Aorta (tissue), 5 donors: ENCODE data around the gene MINDY4. TPM values are rescaled to one million over a fixed set of nuclear protein-coding genes. Genes with fewer than 3 reads are reported as not detected.

Source experiments
- ATAC-seq: fragments of 200-7000 bp; cut with Tn5 transposase; one replicate; pipeline ENCODE4 v1.9.1; 2022; ENCODE audit warnings: moderate library complexity; ENCODE audit not compliant: low FRiP score
- DNase-seq, 2 donors: peaks; one replicate each; pipeline ENCODE4 v3.0.0-alpha.2; 2020
- H3K27ac ChIP-seq, 2 donors: one replicate each; pipeline ENCODE4 v1.5.1; 2013; ENCODE audit warnings: low read length in 2 of 2, mild to moderate bottlenecking in 2 of 2, moderate library complexity in 2 of 2, control low read depth in 1 of 2, inconsistent platforms in 1 of 2, low read depth in 1 of 2
- H3K27me3 ChIP-seq, 2 donors: one replicate each; pipeline ENCODE4 v1.6.1; 2013; ENCODE audit warnings: control low read depth in 1 of 2, low read length in 1 of 2, mild to moderate bottlenecking in 1 of 2, moderate library complexity in 1 of 2; ENCODE audit not compliant: insufficient read depth in 2 of 2, control insufficient read depth in 1 of 2
- H3K36me3 ChIP-seq, 2 donors: one replicate each; pipeline ENCODE4 v1.6.1; 2013; ENCODE audit warnings: control low read depth in 1 of 2, low read length in 1 of 2, mild to moderate bottlenecking in 1 of 2; ENCODE audit not compliant: insufficient read depth in 2 of 2, control insufficient read depth in 1 of 2
- H3K4me1 ChIP-seq, 2 donors: one replicate each; pipeline ENCODE4 v1.6.1; 2013; ENCODE audit warnings: low read length in 2 of 2, control low read depth in 1 of 2, mild to moderate bottlenecking in 1 of 2, moderate library complexity in 1 of 2; ENCODE audit not compliant: insufficient read depth in 2 of 2, control insufficient read depth in 1 of 2
- H3K4me3 ChIP-seq, 2 donors: one replicate each; pipeline ENCODE4 v1.5.1; 2013; ENCODE audit warnings: low read length in 2 of 2, control low read depth in 1 of 2, mild to moderate bottlenecking in 1 of 2
- H3K9me3 ChIP-seq: one replicate; pipeline ENCODE4 v1.6.1; 2013; ENCODE audit warnings: mild to moderate bottlenecking, low read length; ENCODE audit not compliant: control insufficient read depth
- WGBS, 2 donors: extraction: QIAGEN DNeasy Blood & Tissue Kit; methylation state at CpG; one replicate each; pipeline ENCODE4 v1.1.7; 2013; 5-methylcytosine and 5-hydroxymethylcytosine counted together
- intact Hi-C, 2 donors: fragments of 100-400 bp; cut with DNase I; formaldehyde crosslinking; loops; one replicate each; pipeline versions ENCODE4 v1.14.2 to v1.15.0; 2022
- polyA plus RNA-seq, 2 donors: library from polyadenylated mRNA; stranded (reverse); fragments of 200-250 nt; gene quantifications; one replicate each; pipeline ENCODE4 v1.2.3, GENCODE V29; 2013
- total RNA-seq, 2 donors: library from RNA; stranded (reverse); fragmentation: NEBNext Ultra II Directional; extraction: Animal tissue kit (Norgen Biotek cat#: 25700); gene quantifications; one replicate each; pipeline ENCODE4 v1.2.1, GENCODE V29; 2021
- donor health status: healthy with polysubstance abuse.
- donor health status: Bipolar disorder and iron deficiency.
- donor health status: DM: no; HTN: no; CAD: no.
- donor health status: DM: no; HTN: no; CAD: no.
- donor health status: DM: yes; HTN: yes; CAD: no.

MINDY4 gene
- total and polyA plus RNA-seq, 4 donors = 3.1 to 26.1 (median 21.2) TPM

DNA sequence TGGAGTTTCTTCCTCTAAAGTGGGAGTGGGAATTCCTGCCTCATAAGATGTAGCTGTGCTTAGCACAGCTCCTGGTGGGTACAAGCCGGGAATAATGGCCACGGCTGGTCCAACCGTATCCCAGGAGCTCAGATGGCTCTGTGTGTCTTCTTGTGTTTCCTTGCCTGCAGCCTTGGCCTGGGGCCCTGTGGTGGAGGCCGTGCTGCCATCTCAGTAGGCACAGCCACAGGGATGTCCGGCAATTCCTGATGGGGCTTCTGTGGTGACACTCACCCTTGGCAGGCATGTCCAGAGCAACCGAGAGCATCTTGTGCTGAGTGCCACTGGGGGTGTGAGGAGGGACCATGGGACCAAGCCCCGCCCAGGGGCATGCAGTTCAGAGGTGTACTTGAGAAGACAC, 90.4 kb downstream of the MINDY4 start:
- intact Hi-C loops = loop anchor here in 1 of 2 donors (5.0 kb wide), 1 partner anchor 46 kb away; no protein-coding TSS in a partner anchor
- DNase-seq = no peak
- 71 to 83% methylated on average over 7 of the region's 7 CpGs for WGBS, 2 donors

DNA sequence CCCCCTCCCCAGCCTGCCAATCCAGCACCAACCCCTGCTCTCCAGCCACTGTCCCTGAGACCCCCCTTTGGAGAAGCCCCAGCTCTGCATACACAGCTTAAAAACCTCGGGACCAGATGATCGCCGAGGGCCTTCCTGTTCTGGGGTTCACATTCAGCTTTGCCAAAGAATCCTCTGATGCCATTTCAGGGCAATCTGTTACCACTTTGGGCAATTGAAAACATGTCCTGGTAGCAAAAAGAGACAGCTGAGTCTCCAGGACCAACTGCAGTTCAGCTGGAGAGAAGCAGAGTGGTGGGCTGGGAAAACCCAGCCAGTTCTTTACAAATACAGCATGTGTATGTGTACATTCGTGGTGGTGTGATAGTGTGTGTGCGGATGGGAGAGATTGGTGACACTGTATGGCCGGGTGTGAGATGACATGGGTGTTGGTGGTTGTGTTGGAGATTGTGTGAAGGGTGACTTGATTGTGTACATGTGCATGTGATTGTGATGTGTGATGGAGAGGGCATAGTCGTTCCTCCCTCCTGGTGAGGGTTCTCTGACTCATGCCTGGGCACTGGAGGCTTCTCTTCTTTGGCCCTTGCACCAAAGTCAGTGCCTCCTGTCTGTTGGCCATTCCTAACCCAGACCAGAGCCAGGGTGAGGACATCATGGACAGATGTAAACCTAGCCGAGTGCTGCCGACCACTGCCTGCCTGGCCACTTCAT, 91.9 kb downstream of the MINDY4 start:
- Histone ChIP-seq H3K4me3 (no peak overlapping the region), H3K36me3 (no peaks in the 10 kb centered on the region), H3K4me1 (peaks cover 0 to 3% of the 10 kb centered on the region in 2 donors), H3K9me3 (no peaks in the 10 kb centered on the region), H3K27me3 (no peaks in the 10 kb centered on the region), H3K27ac (peak overlapping the region; percentile 24 to 60)
- 60 to 66% methylated on average over 9 of the region's 9 CpGs for WGBS, 2 donors
- ATAC-seq (no peak), DNase-seq (no peak)
- intact Hi-C loops = loop anchor here in 1 of 2 donors (5.0 kb wide), 1 partner anchor 44 kb away; no protein-coding TSS in a partner anchor

More for the DNA sequence above, 90.4 kb downstream of the MINDY4 start:
- Histone ChIP-seq H3K9me3 (no peaks in the 10 kb centered on the region), H3K27me3 (no peaks in the 10 kb centered on the region), H3K4me3 (no peak overlapping the region), H3K4me1 (peaks cover 0 to 3% of the 10 kb centered on the region in 2 donors), H3K36me3 (no peaks in the 10 kb centered on the region), H3K27ac (no peak overlapping the region)
- no peak for ATAC-seq

DNA sequence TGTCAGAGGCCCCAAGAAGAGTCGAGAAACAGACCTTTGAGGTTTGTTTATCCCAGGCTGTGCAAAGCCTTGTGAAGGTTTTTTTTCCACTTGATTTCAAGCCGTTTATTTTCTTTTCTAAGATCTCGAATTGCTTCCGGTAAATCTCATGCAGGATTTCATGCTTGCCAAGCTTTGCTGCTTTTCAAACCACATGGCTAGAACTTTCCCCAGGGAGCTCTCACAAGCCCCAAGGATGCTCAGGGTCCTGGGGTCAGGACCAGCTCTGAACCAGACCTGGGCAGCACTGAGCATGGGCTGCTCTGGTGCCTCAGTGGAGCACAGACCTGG, 92.5 kb downstream of the MINDY4 start:
- ATAC-seq (peak; percentile 19), DNase-seq (no peak)
- 0 to 8% methylated on average over 4 of the region's 4 CpGs for WGBS, 2 donors
- Histone ChIP-seq H3K4me1 (peaks cover 0 to 3% of the 10 kb centered on the region in 2 donors), H3K4me3 (no peak overlapping the region), H3K36me3 (no peaks in the 10 kb centered on the region), H3K27ac (peak overlapping the region; percentile 24 to 60), H3K9me3 (no peaks in the 10 kb centered on the region), H3K27me3 (no peaks in the 10 kb centered on the region)
- intact Hi-C loops = loop anchor here in 1 of 2 donors (5.0 kb wide), 1 partner anchor 44 kb away; no protein-coding TSS in a partner anchor

DNA sequence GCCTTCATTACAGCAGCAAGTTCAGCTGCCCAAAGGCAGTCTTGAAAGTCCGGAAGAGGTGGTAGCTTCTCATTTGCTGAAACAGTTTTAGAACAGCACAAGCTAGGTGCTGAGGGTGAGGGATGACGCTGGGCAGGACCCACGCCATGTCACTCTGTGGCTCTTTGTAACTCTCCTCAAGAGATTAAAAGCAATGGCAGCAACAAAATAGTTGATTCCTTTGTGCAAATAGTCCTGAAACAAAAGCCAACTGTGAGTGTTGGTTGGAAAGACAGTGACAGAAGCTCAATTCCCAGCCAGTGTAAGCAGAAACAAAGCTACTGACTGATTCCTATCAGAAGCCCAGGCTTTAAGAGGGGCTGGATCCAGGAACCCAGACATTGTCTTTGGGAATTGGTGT, 92.9 kb downstream of the MINDY4 start:
- WGBS, 2 donors = 21 to 52% methylated on average over 3 of the region's 3 CpGs
- H3K4me3 ChIP-seq = no peak overlapping the region
- H3K9me3 ChIP-seq = no peaks in the 10 kb centered on the region
- ATAC-seq (no peak), DNase-seq (no peak)
- no peaks in the 10 kb centered on the region for H3K27me3 ChIP-seq
- H3K36me3 ChIP-seq = no peaks in the 10 kb centered on the region
- intact Hi-C loops = loop anchor here in 1 of 2 donors (5.0 kb wide), 1 partner anchor 43 kb away; no protein-coding TSS in a partner anchor
- H3K27ac ChIP-seq = peak overlapping the region in 1 of 2 donors; percentile 35
- peaks cover 0 to 3% of the 10 kb centered on the region in 2 donors for H3K4me1 ChIP-seq

DNA sequence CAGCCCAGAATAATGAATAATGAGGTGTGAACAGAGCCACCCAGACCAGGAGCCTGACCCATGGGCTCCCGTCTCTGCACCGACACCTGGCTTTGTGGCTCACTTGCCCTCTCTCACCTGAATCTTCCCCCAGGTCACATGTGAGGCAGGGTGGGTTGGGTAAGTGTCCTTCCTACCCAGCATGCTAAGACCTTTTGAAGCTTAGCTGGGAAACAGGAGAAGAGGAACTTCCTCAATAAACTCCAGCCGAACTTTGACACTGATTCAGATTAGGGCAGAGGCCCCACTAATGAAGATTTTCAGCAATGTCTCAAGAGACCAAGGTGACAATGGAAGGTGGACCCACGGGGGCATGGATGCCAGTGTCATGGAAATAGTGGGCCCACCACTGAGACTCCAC, 93.9 kb downstream of the MINDY4 start:
- no peak overlapping the region for H3K4me3 ChIP-seq
- no peak overlapping the region for H3K27ac ChIP-seq
- peaks cover 0 to 3% of the 10 kb centered on the region in 2 donors for H3K4me1 ChIP-seq
- H3K9me3 ChIP-seq = no peaks in the 10 kb centered on the region
- WGBS, 2 donors = 91 to 95% methylated on average over 4 of the region's 4 CpGs
- H3K27me3 ChIP-seq = no peaks in the 10 kb centered on the region
- ATAC-seq (no peak), DNase-seq (no peak)
- no peaks in the 10 kb centered on the region for H3K36me3 ChIP-seq
- intact Hi-C loops = no loop called here

DNA sequence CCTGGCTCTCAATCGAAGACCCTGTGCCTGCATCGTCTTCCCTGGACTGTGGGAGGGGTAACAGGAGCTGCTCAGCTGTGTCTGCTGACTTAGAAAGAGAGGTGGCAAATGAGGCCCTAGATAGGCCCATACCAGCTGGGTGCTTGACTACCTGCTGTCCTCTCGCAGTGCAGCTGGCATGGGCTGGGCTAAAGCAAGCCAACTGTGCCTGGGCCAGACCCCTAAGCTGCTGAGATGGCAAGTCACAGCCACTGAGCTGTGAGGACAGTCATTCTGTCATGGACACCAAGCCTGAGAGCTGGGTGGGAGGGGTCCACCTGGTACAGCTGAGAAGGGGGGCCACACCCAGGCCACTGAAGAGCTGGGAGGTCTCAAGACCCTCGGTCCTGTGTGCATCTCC, 94.6 kb downstream of the MINDY4 start:
- ATAC-seq = no peak
- peaks cover 0 to 3% of the 10 kb centered on the region in 2 donors for H3K4me1 ChIP-seq

DNA sequence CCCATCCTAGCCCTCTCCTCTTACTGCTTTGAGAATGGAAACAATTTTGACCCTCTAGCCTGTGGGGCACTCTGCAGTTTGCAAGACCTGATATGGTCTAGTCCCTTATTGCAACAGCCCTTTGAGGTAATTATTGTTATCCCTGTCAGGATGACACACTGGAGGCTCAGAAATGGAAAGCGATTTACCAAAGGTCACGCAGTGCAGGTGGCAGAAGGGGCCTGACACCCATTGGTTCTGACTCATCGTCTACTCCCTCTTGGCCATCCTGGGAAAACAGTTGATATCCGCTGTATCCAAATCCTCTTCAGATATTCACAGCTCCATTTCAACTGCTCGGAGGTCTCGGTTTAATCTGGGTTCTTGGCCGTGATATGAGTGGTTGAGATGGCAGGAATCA, 95.7 kb downstream of the MINDY4 start:
- Histone ChIP-seq H3K27ac (no peak overlapping the region), H3K4me3 (no peak overlapping the region), H3K36me3 (no peaks in the 10 kb centered on the region), H3K9me3 (no peaks in the 10 kb centered on the region), H3K27me3 (no peaks in the 10 kb centered on the region), H3K4me1 (peaks cover 0 to 3% of the 10 kb centered on the region in 2 donors)
- DNase-seq = no peak
- ATAC-seq = no peak
- intact Hi-C loops = no loop called here
- WGBS, 2 donors = 95 to 97% methylated on average over 7 of the region's 7 CpGs

More for the DNA sequence above, 94.6 kb downstream of the MINDY4 start:
- no peak overlapping the region for H3K27ac ChIP-seq
- WGBS, 2 donors = 85 to 92% methylated on average over 4 of the region's 4 CpGs
- no peak for DNase-seq
- intact Hi-C loops = no loop called here
- no peaks in the 10 kb centered on the region for H3K36me3 ChIP-seq
- no peaks in the 10 kb centered on the region for H3K9me3 ChIP-seq
- H3K4me3 ChIP-seq = no peak overlapping the region
- no peaks in the 10 kb centered on the region for H3K27me3 ChIP-seq

DNA sequence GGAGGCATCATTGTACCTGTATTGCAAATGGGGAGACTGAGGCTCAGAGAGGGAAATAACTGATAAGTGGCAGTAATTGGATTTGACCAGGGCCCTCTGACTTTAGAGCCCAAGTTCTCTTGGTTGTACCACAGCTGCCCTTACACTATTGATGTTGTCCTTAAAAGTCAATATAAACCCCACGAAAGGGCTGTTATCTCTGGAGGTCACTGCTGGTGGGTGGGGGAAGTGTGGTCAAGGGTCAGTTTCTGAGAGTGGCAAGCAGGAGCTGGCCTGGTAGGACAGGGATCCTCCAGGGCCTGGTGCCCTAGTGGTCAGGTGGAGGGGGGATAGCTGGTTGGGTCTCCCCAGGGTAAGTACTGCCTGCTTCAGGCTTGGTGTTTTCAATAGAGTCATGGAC, 96.3 kb downstream of the MINDY4 start:
- peaks cover 0 to 4% of the 10 kb centered on the region in 2 donors for H3K36me3 ChIP-seq
- ATAC-seq (no peak), DNase-seq (no peak)
- no peak overlapping the region for H3K27ac ChIP-seq
- H3K27me3 ChIP-seq = no peaks in the 10 kb centered on the region
- intact Hi-C loops = no loop called here
- H3K4me1 ChIP-seq = peaks cover 0 to 3% of the 10 kb centered on the region in 2 donors
- WGBS, 2 donors = 89 to 95% methylated on average over 1 of the region's 1 CpG
- H3K9me3 ChIP-seq = no peaks in the 10 kb centered on the region
- H3K4me3 ChIP-seq = no peak overlapping the region
